Measurements from ENCODE around the gene IL11RA. TPM values are rescaled to one million over a fixed set of nuclear protein-coding genes. Genes with fewer than 3 reads are reported as not detected.

Gene IL11RA
- total RNA-seq, 1 donor from 2014 or later = 22.2 TPM

GRCh38 chr9:34709196-34709978 is 57.4 kb downstream of the IL11RA start:
- Histone ChIP-seq H3K27ac (ENCODE audit: low read depth, low read length) (no peak overlapping the region), H3K27me3 (ENCODE audit: insufficient read depth, low read length) (peaks cover 2% of the 10 kb centered on the region), H3K9me3 (ENCODE audit: insufficient read depth, low read depth, low read length) (no peaks in the 10 kb centered on the region), H3K9ac (ENCODE audit: low read length) (no peak overlapping the region), H3K4me2 (ENCODE audit: low read length) (no peak overlapping the region), H3K36me3 (ENCODE audit: insufficient read depth, low read length) (no peaks in the 10 kb centered on the region), H3K4me3 (ENCODE audit: insufficient read depth, low read depth, low read length) (no peak overlapping the region), H4K20me1 (ENCODE audit: insufficient read depth, low read length) (no peaks in the 10 kb centered on the region), H3K4me1 (ENCODE audit: insufficient read depth, low read length) (no peaks in the 10 kb centered on the region), H3K79me2 (ENCODE audit: insufficient read depth, low read length) (no peaks in the 10 kb centered on the region), H2AFZ (ENCODE audit: low read depth, low read length) (no peak overlapping the region)
- H3K4me3 Mint-ChIP-seq (ENCODE audit: unreplicated experiment) = no peak overlapping the region
- no peaks in the 10 kb centered on the region for H3K9me3 Mint-ChIP-seq (ENCODE audit: unreplicated experiment)
- H3K4me1 Mint-ChIP-seq (ENCODE audit: low read depth, unreplicated experiment) = peaks cover 2% of the 10 kb centered on the region
- no peaks in the 10 kb centered on the region for H3K36me3 Mint-ChIP-seq (ENCODE audit: low read depth, unreplicated experiment)
- H3K27ac Mint-ChIP-seq (ENCODE audit: unreplicated experiment) = no peak overlapping the region
- peaks cover 21% of the 10 kb centered on the region for H3K27me3 Mint-ChIP-seq (ENCODE audit: low read depth, unreplicated experiment)
- FAIRE-seq = no peak
- TF ChIP-seq CTCF (IDR thresholded peaks at IDR 0.05; ENCODE audit: insufficient read depth, low read depth, low read length) (no peak), EZH2 (IDR thresholded peaks at IDR 0.05; ENCODE audit: insufficient read depth, low read length) (no peak)
- no peak for DNase-seq (ENCODE audit: low read depth)

GRCh38 chr9:34710023-34710422 is 58.0 kb downstream of the IL11RA start, which contains the start of gene CCL21:
Gene CCL21, minus strand, starts transcription at chr9:34710136. Its CDS starts 70 bp downstream, at chr9:34710066.
- Mint-ChIP-seq H3K36me3 (ENCODE audit: low read depth, unreplicated experiment) (no peaks in the 10 kb centered on the region), H3K27ac (ENCODE audit: unreplicated experiment) (no peak within 1 kb of the TSS), H3K27me3 (ENCODE audit: low read depth, unreplicated experiment) (peaks cover 27% of the 10 kb centered on the region), H3K4me3 (ENCODE audit: unreplicated experiment) (no peak within 1 kb of the TSS), H3K4me1 (ENCODE audit: low read depth, unreplicated experiment) (peaks cover 2% of the 10 kb centered on the region), H3K9me3 (ENCODE audit: unreplicated experiment) (no peaks in the 10 kb centered on the region)
- Histone ChIP-seq H3K9me3 (ENCODE audit: insufficient read depth, low read depth, low read length) (no peaks in the 10 kb centered on the region), H3K4me3 (ENCODE audit: insufficient read depth, low read depth, low read length) (no peak within 1 kb of the TSS), H3K4me2 (ENCODE audit: low read length) (no peak within 1 kb of the TSS), H3K9ac (ENCODE audit: low read length) (no peak within 1 kb of the TSS), H3K79me2 (ENCODE audit: insufficient read depth, low read length) (no peaks in the 10 kb centered on the region), H2AFZ (ENCODE audit: low read depth, low read length) (no peak within 1 kb of the TSS), H3K27ac (ENCODE audit: low read depth, low read length) (no peak within 1 kb of the TSS), H3K4me1 (ENCODE audit: insufficient read depth, low read length) (no peaks in the 10 kb centered on the region), H4K20me1 (ENCODE audit: insufficient read depth, low read length) (no peaks in the 10 kb centered on the region), H3K36me3 (ENCODE audit: insufficient read depth, low read length) (no peaks in the 10 kb centered on the region), H3K27me3 (ENCODE audit: insufficient read depth, low read length) (peaks cover 2% of the 10 kb centered on the region)
- DNase-seq (ENCODE audit: low read depth) (peak; percentile 12), FAIRE-seq (no peak)
- no peak for TF ChIP-seq EZH2 (IDR thresholded peaks at IDR 0.05; ENCODE audit: insufficient read depth, low read length)
- no peak for TF ChIP-seq CTCF (IDR thresholded peaks at IDR 0.05; ENCODE audit: insufficient read depth, low read depth, low read length)

Other genes with a start within 250 kb of the IL11RA start
- 59.9 and 63.5 TPM in 2 replicates for gene FAM219A, start 193.6 kb upstream of the IL11RA start, total RNA-seq
- gene DNAI1, start 193.4 kb upstream of the IL11RA start, total RNA-seq = 0.58 and 1.8 TPM in 2 replicates
- 0.55 and 1.1 TPM in 2 replicates for gene ENHO, start 129.2 kb upstream of the IL11RA start, total RNA-seq
- gene CNTFR, start 62.5 kb upstream of the IL11RA start, total RNA-seq = 6.6 and 7.4 TPM in 2 replicates
- 13.9 TPM in 2 replicates for gene RPP25L, start 40.1 kb upstream of the IL11RA start, total RNA-seq
- 93.0 and 94.8 TPM in 2 replicates for gene DCTN3, start 31.7 kb upstream of the IL11RA start, total RNA-seq
- 0.16 and 0.19 TPM in 2 replicates for gene ARID3C, start 23.1 kb upstream of the IL11RA start, total RNA-seq
- gene SIGMAR1, start 14.4 kb upstream of the IL11RA start, total RNA-seq = 73.2 and 81.3 TPM in 2 replicates
- 30.7 and 33.1 TPM in 2 replicates for gene GALT, start 5.5 kb upstream of the IL11RA start, total RNA-seq
- gene CCL27, start 10.5 kb downstream of the IL11RA start, total RNA-seq = 0.52 TPM in 1 of 2 replicates, not detected in the other
- gene CCL19, start 39.1 kb downstream of the IL11RA start, total RNA-seq = not detected in 2 replicates
- not detected in 2 replicates for gene CCL21, start 58.0 kb downstream of the IL11RA start, total RNA-seq